ENCODE results near the gene PNPLA6. TPM values are rescaled to one million over a fixed set of nuclear protein-coding genes. Genes with fewer than 3 reads are reported as not detected.
A peak's percentile ranks its signal among the peaks of the same experiment; 100 is the strongest.

PNPLA6 gene
- total RNA-seq, 3 donors from 2014 or later (not counting 1 experiment from before 2014, with no cell fraction given): 118 to 190 (median 125) TPM

GRCh38 chr19:7596211-7596937 is 60.9 kb downstream of the PNPLA6 start:
- Mint-ChIP-seq H3K27ac (no peak overlapping the region), H3K36me3 (no peaks in the 10 kb centered on the region), H3K9me3 (no peaks in the 10 kb centered on the region), H3K4me1 (peaks cover 5 to 10% of the 10 kb centered on the region in 2 donors), H3K27me3 (ENCODE audit: low read depth in 2 of 2) (peaks cover 38 to 40% of the 10 kb centered on the region in 2 donors), H3K4me3 (peak overlapping the region; percentile 74)
- H3K27ac ChIP-seq (ENCODE audit: low read length): no peak overlapping the region
- H3K4me3 ChIP-seq (ENCODE audit: low read length): no peak overlapping the region
- no peak for TF ChIP-seq CTCF (IDR thresholded peaks at IDR 0.05)
- 5% methylated on average over 70 of the region's 70 CpGs for WGBS (ENCODE audit: insufficient coverage)
- H3K36me3 ChIP-seq (ENCODE audit: control insufficient read depth, insufficient read depth, low read length): no peaks in the 10 kb centered on the region
- intact Hi-C loops (cut with micrococcal nuclease): no loop called here
- peak in 1 of 2 donors; percentile 32 for DNase-seq
- H3K9me3 ChIP-seq (ENCODE audit: control insufficient read depth, insufficient read depth, low read length): no peaks in the 10 kb centered on the region
- H3K27me3 ChIP-seq (ENCODE audit: control insufficient read depth, insufficient read depth, low read length): peaks cover 26% of the 10 kb centered on the region
- peak in 1 of 3 donors; percentile 34 for ATAC-seq
- H3K4me1 ChIP-seq (ENCODE audit: control insufficient read depth, insufficient read depth, low read length): peaks cover 8% of the 10 kb centered on the region

- H3K4me3 ChIP-seq (ENCODE audit: low read length): no peak overlapping the region
- no peaks in the 10 kb centered on the region for H3K36me3 ChIP-seq (ENCODE audit: control insufficient read depth, insufficient read depth, low read length)
- intact Hi-C loops (cut with micrococcal nuclease): no loop called here
- no peak for TF ChIP-seq CTCF (IDR thresholded peaks at IDR 0.05)
- no peak overlapping the region for H3K27ac ChIP-seq (ENCODE audit: low read length)
- no peaks in the 10 kb centered on the region for H3K9me3 Mint-ChIP-seq
- DNase-seq (no peak), ATAC-seq (no peak)
- H3K36me3 Mint-ChIP-seq: no peaks in the 10 kb centered on the region
- H3K9me3 ChIP-seq (ENCODE audit: control insufficient read depth, insufficient read depth, low read length): no peaks in the 10 kb centered on the region
- no peak overlapping the region for H3K27ac Mint-ChIP-seq
- H3K4me3 Mint-ChIP-seq: peak overlapping the region; percentile 43
- peaks cover 5 to 10% of the 10 kb centered on the region in 2 donors for H3K4me1 Mint-ChIP-seq
- 88% methylated on average over 9 of the region's 9 CpGs for WGBS (ENCODE audit: insufficient coverage)
- peaks cover 8% of the 10 kb centered on the region for H3K4me1 ChIP-seq (ENCODE audit: control insufficient read depth, insufficient read depth, low read length)
- peaks cover 35 to 44% of the 10 kb centered on the region in 2 donors for H3K27me3 Mint-ChIP-seq (ENCODE audit: low read depth in 2 of 2)
- H3K27me3 ChIP-seq (ENCODE audit: control insufficient read depth, insufficient read depth, low read length): peaks cover 26% of the 10 kb centered on the region
Measured at GRCh38 chr19:7597689-7598088, 62.2 kb downstream of the PNPLA6 start.

- ATAC-seq: no peak
- intact Hi-C loops (cut with micrococcal nuclease): no loop called here
- H3K4me3 ChIP-seq (ENCODE audit: low read length): no peak overlapping the region
- H3K4me1 ChIP-seq (ENCODE audit: control insufficient read depth, insufficient read depth, low read length): peaks cover 8% of the 10 kb centered on the region
- Mint-ChIP-seq H3K4me1 (peaks cover 5 to 10% of the 10 kb centered on the region in 2 donors), H3K9me3 (no peaks in the 10 kb centered on the region), H3K4me3 (peak overlapping the region; percentile 43), H3K36me3 (no peaks in the 10 kb centered on the region), H3K27me3 (ENCODE audit: low read depth in 2 of 2) (peaks cover 30 to 44% of the 10 kb centered on the region in 2 donors), H3K27ac (no peak overlapping the region)
- H3K27me3 ChIP-seq (ENCODE audit: control insufficient read depth, insufficient read depth, low read length): peaks cover 26% of the 10 kb centered on the region
- no peak for DNase-seq
- H3K36me3 ChIP-seq (ENCODE audit: control insufficient read depth, insufficient read depth, low read length): no peaks in the 10 kb centered on the region
- H3K27ac ChIP-seq (ENCODE audit: low read length): no peak overlapping the region
- WGBS (ENCODE audit: insufficient coverage): 72% methylated on average over 6 of the region's 6 CpGs
- TF ChIP-seq CTCF (IDR thresholded peaks at IDR 0.05): no peak
- no peaks in the 10 kb centered on the region for H3K9me3 ChIP-seq (ENCODE audit: control insufficient read depth, insufficient read depth, low read length)
Measured at GRCh38 chr19:7598180-7598579, 62.7 kb downstream of the PNPLA6 start.

- Histone ChIP-seq H3K9me3 (ENCODE audit: control insufficient read depth, insufficient read depth, low read length) (peaks cover 3% of the 10 kb centered on the region), H3K36me3 (ENCODE audit: control insufficient read depth, insufficient read depth, low read length) (no peaks in the 10 kb centered on the region), H3K4me1 (ENCODE audit: control insufficient read depth, insufficient read depth, low read length) (peaks cover 6% of the 10 kb centered on the region), H3K27me3 (ENCODE audit: control insufficient read depth, insufficient read depth, low read length) (peaks cover 18% of the 10 kb centered on the region), H3K4me3 (ENCODE audit: low read length) (no peak overlapping the region), H3K27ac (ENCODE audit: low read length) (no peak overlapping the region)
- H3K36me3 Mint-ChIP-seq: no peaks in the 10 kb centered on the region
- peaks cover 18 to 33% of the 10 kb centered on the region in 2 donors for H3K27me3 Mint-ChIP-seq (ENCODE audit: low read depth in 2 of 2)
- ATAC-seq (no peak), DNase-seq (no peak)
- intact Hi-C loops (cut with micrococcal nuclease): no loop called here
- H3K4me3 Mint-ChIP-seq: no peak overlapping the region
- H3K9me3 Mint-ChIP-seq: peaks cover 0 to 3% of the 10 kb centered on the region in 2 donors
- TF ChIP-seq CTCF (IDR thresholded peaks at IDR 0.05): no peak
- peaks cover 0 to 11% of the 10 kb centered on the region in 2 donors for H3K4me1 Mint-ChIP-seq
- H3K27ac Mint-ChIP-seq: no peak overlapping the region
Measured at GRCh38 chr19:7600721-7601120, 65.2 kb downstream of the PNPLA6 start.
